Frontal cortex (tissue), 4 donors: ENCODE data around the gene TMED8. TPM values are rescaled to one million over a fixed set of nuclear protein-coding genes. Genes with fewer than 3 reads are reported as not detected.
"Not testable (repeated sequence)": the region's sequence is repeated elsewhere in the genome, so short reads cannot be mapped to it uniquely, and the experiment has no call there.

ENCODE experiments used
- DNase-seq, 2 donors: peaks; one replicate each; pipeline ENCODE4 v3.0.0; 2012; ENCODE audit warnings: low spot score in 2 of 2
- FAIRE-seq: peaks from 2 replicates; lab custom pipeline; 2012; peaks lifted over from hg19 to GRCh38; lab: Jason Lieb, UNC
- total RNA-seq: library from RNA; depleted of rRNA; stranded (reverse); fragments of >200 nt; gene quantifications from one replicate; pipeline ENCODE4 v1.2.3, GENCODE V29; 2014
- donor health status: control.
- donor health status: control.
- donor health status: control.

Gene TMED8
- total RNA-seq, 1 donor from 2014 or later, result 25.3 TPM

- DNase-seq, result no peak
- FAIRE-seq, result no peak
Observed at GRCh38 chr14:77372304-77372841, 4.5 kb downstream of the TMED8 start.

GRCh38 chr14:77369285-77369684 lies 7.6 kb downstream of the TMED8 start:
- FAIRE-seq (no peak), DNase-seq (no peak)

GRCh38 chr14:77364146-77364545 lies 12.7 kb downstream of the TMED8 start:
- no peak for DNase-seq
- no peak for FAIRE-seq

- FAIRE-seq (no peak), DNase-seq (no peak)
Observed at GRCh38 chr14:77359626-77360025, 17.3 kb downstream of the TMED8 start.

GRCh38 chr14:77356899-77357298 lies 20.0 kb downstream of the TMED8 start:
- DNase-seq (no peak), FAIRE-seq (no peak)

- DNase-seq, result no peak
- no peak for FAIRE-seq
Observed at GRCh38 chr14:77355811-77356210, 21.1 kb downstream of the TMED8 start.

GRCh38 chr14:77353469-77354141 lies 23.3 kb downstream of the TMED8 start:
- FAIRE-seq, result no peak

GRCh38 chr14:77347751-77348150 lies 29.1 kb downstream of the TMED8 start:
- FAIRE-seq, result no peak
- DNase-seq, result no peak

More at GRCh38 chr14:77353469-77354141, 23.3 kb downstream of the TMED8 start:
- no peak for DNase-seq

GRCh38 chr14:77346495-77346894 lies 30.4 kb downstream of the TMED8 start:
- no peak for DNase-seq
- peak; percentile 3 for FAIRE-seq

GRCh38 chr14:77344377-77344996 lies 32.4 kb downstream of the TMED8 start:
- DNase-seq, result no peak
- no peak for FAIRE-seq

GRCh38 chr14:77343662-77344061 lies 33.2 kb downstream of the TMED8 start:
- no peak for DNase-seq
- no peak for FAIRE-seq

- no peak for FAIRE-seq
- no peak for DNase-seq
Observed at GRCh38 chr14:77342726-77343397, 34.0 kb downstream of the TMED8 start.

GRCh38 chr14:77340389-77340788 lies 36.5 kb downstream of the TMED8 start:
- DNase-seq, result no peak
- FAIRE-seq, result no peak

- no peak for DNase-seq
- FAIRE-seq, result no peak
Observed at GRCh38 chr14:77339407-77339806, 37.5 kb downstream of the TMED8 start.

GRCh38 chr14:77338302-77338701 lies 38.6 kb downstream of the TMED8 start:
- DNase-seq (no peak), FAIRE-seq (no peak)

GRCh38 chr14:77337880-77338279 lies 39.0 kb downstream of the TMED8 start:
- no peak for DNase-seq
- no peak for FAIRE-seq

- FAIRE-seq, DNase-seq: not testable (repeated sequence)
Observed at GRCh38 chr14:77337255-77337654, 39.6 kb downstream of the TMED8 start.

- FAIRE-seq (no peak), DNase-seq (no peak)
Observed at GRCh38 chr14:77335576-77335975, 41.3 kb downstream of the TMED8 start.

GRCh38 chr14:77329872-77330271 lies 47.0 kb downstream of the TMED8 start:
- DNase-seq (no peak), FAIRE-seq (no peak)

GRCh38 chr14:77327111-77327510 lies 49.8 kb downstream of the TMED8 start:
- DNase-seq (no peak), FAIRE-seq (no peak)

- FAIRE-seq (no peak), DNase-seq (no peak)
Observed at GRCh38 chr14:77325746-77326094, 51.2 kb downstream of the TMED8 start.
